Measurements from ENCODE around the gene OR10A5. TPM values are rescaled to one million over a fixed set of nuclear protein-coding genes. Genes with fewer than 3 reads are reported as not detected.
A peak's percentile ranks its signal among the peaks of the same experiment; 100 is the strongest.
"Not testable (repeated sequence)": the region's sequence is repeated elsewhere in the genome, so short reads cannot be mapped to it uniquely, and the experiment has no call there.

OR10A5 gene
- total RNA-seq, result not detected
- polyA plus RNA-seq, result not detected

- no peak within 1 kb of the TSS for H3K4me3 ChIP-seq
- H3K9me3 ChIP-seq, result peaks cover 0 to 4% (median 0%) of the 10 kb centered on the region in 4 donors
- no peaks in the 10 kb centered on the region for H3K36me3 ChIP-seq
- no peaks in the 10 kb centered on the region for H3K4me1 ChIP-seq
- intact Hi-C loops (cut with DNase I), result no loop called here
- no peak within 1 kb of the TSS for H3K27ac ChIP-seq
- TF ChIP-seq POLR2A (IDR thresholded peaks at IDR 0.05) (no peak), CTCF (IDR thresholded peaks at IDR 0.05) (no peak), EP300 (IDR thresholded peaks at IDR 0.05) (no peak), POLR2AphosphoS5 (IDR thresholded peaks at IDR 0.05) (no peak)
- WGBS, 2 donors, result 81 to 83% methylated on average over 3 of the region's 3 CpGs
- no peaks in the 10 kb centered on the region for H3K27me3 ChIP-seq
- no peak for DNase-seq
Measured at GRCh38 chr11:6845383-6845782, at the start of gene OR10A5. Gene OR10A5, plus strand, starts transcription at chr11:6845683. Its CDS starts 0 bp downstream, at chr11:6845683.

GRCh38 chr11:6799402-6799801 lies 46.1 kb upstream of the OR10A5 start, which contains the start of gene OR6A2:
Gene OR6A2, minus strand, starts transcription at chr11:6799689. Its CDS starts 3,981 bp downstream, at chr11:6795708.
- no peaks in the 10 kb centered on the region for H3K4me1 ChIP-seq
- peaks cover 0 to 3% (median 0%) of the 10 kb centered on the region in 4 donors for H3K9me3 ChIP-seq
- no peak for TF ChIP-seq POLR2A (IDR thresholded peaks at IDR 0.05)
- TF ChIP-seq POLR2AphosphoS5 (IDR thresholded peaks at IDR 0.05), result no peak
- TF ChIP-seq CTCF (IDR thresholded peaks at IDR 0.05), result no peak
- no peak for TF ChIP-seq EP300 (IDR thresholded peaks at IDR 0.05)
- no peak within 1 kb of the TSS for H3K4me3 ChIP-seq
- 86 to 90% methylated on average over 1 of the region's 1 CpG for WGBS, 2 donors
- intact Hi-C loops (cut with DNase I), result no loop called here
- H3K27ac ChIP-seq, result no peak within 1 kb of the TSS
- no peak for DNase-seq
- H3K36me3 ChIP-seq, result no peaks in the 10 kb centered on the region
- no peaks in the 10 kb centered on the region for H3K27me3 ChIP-seq

- H3K4me3 ChIP-seq; intact Hi-C loops (cut with DNase I); H3K4me1 ChIP-seq: not testable (repeated sequence)
Measured at GRCh38 chr11:6801075-6801474, 44.4 kb upstream of the OR10A5 start.

GRCh38 chr11:6812390-6813005 lies 33.0 kb upstream of the OR10A5 start:
- WGBS, 2 donors, result 13 to 17% methylated on average over 6 of the region's 6 CpGs
- no peaks in the 10 kb centered on the region for H3K9me3 ChIP-seq
- TF ChIP-seq POLR2AphosphoS5 (IDR thresholded peaks at IDR 0.05) (no peak), CTCF (IDR thresholded peaks at IDR 0.05) (peak; percentile 42 to 90 (median 56)), POLR2A (IDR thresholded peaks at IDR 0.05) (no peak), EP300 (IDR thresholded peaks at IDR 0.05) (no peak)
- no peak for DNase-seq
- no peaks in the 10 kb centered on the region for H3K36me3 ChIP-seq
- H3K4me1 ChIP-seq, result no peaks in the 10 kb centered on the region
- no peak overlapping the region for H3K4me3 ChIP-seq
- intact Hi-C loops (cut with DNase I), result no loop called here
- H3K27me3 ChIP-seq, result no peaks in the 10 kb centered on the region
- H3K27ac ChIP-seq, result no peak overlapping the region

More at GRCh38 chr11:6801075-6801474, 44.4 kb upstream of the OR10A5 start:
- not testable (repeated sequence) for H3K27me3 ChIP-seq, H3K9me3 ChIP-seq, H3K36me3 ChIP-seq, H3K27ac ChIP-seq, DNase-seq

- Histone ChIP-seq H3K4me3 (no peak overlapping the region), H3K4me1 (no peaks in the 10 kb centered on the region), H3K27me3 (no peaks in the 10 kb centered on the region), H3K36me3 (no peaks in the 10 kb centered on the region), H3K9me3 (no peaks in the 10 kb centered on the region), H3K27ac (no peak overlapping the region)
- DNase-seq, result no peak
- 73 to 74% methylated on average over 2 of the region's 2 CpGs for WGBS, 2 donors
- intact Hi-C loops (cut with DNase I), result no loop called here
- no peak for TF ChIP-seq CTCF (IDR thresholded peaks at IDR 0.05)
- TF ChIP-seq EP300 (IDR thresholded peaks at IDR 0.05), result no peak
- no peak for TF ChIP-seq POLR2AphosphoS5 (IDR thresholded peaks at IDR 0.05)
- TF ChIP-seq POLR2A (IDR thresholded peaks at IDR 0.05), result no peak
Measured at GRCh38 chr11:6813656-6814055, 31.8 kb upstream of the OR10A5 start.

Data from sigmoid colon (tissue), 7 donors.